Measurements from ENCODE around the gene ENSA. TPM values are rescaled to one million over a fixed set of nuclear protein-coding genes. Genes with fewer than 3 reads are reported as not detected.

ENSA gene
- total RNA-seq, 1 experiment from 2014 or later = 194 TPM

- H3K9me3 ChIP-seq (ENCODE audit: low read length) = no peaks in the 10 kb centered on the region
- no peak for DNase-seq
- H3K79me2 ChIP-seq (ENCODE audit: low read length) = peaks cover 88% of the 10 kb centered on the region
- H3K4me3 ChIP-seq (ENCODE audit: low read length) = peak overlapping the region; percentile 93
- H3F3A ChIP-seq (ENCODE audit: low read length, unreplicated experiment) = peaks cover 28% of the 10 kb centered on the region
- ChIA-PET POLR2A (ENCODE audit: unreplicated experiment) (interaction anchor here (0.7 to 1.4 kb wide), 3 partner anchors 11 to 53 kb away, joined by 3 to 6 read pairs (median 3); partner anchors contain the start of gene ENSA), CTCF (interaction anchor here (0.6 kb wide), 1 partner anchor 42 kb away, joined by 4 read pairs; no protein-coding TSS in a partner anchor)
- H3K4me2 ChIP-seq (ENCODE audit: low read length) = peak overlapping the region; percentile 92
- H3K9ac ChIP-seq (ENCODE audit: low read length) = peak overlapping the region; percentile 98
- H3K4me1 ChIP-seq (ENCODE audit: insufficient read depth, low read length) = peaks cover 31% of the 10 kb centered on the region
- no peak overlapping the region for H2AFZ ChIP-seq (ENCODE audit: low read length)
- no peak for ATAC-seq
- H3K9me2 ChIP-seq (replicated peaks; ENCODE audit: low read length) = no peaks in the 10 kb centered on the region
- peak overlapping the region; percentile 2 for H3K27ac ChIP-seq (ENCODE audit: low read length)
- peaks cover 68% of the 10 kb centered on the region for H3K36me3 ChIP-seq (ENCODE audit: low read depth, low read length)
- no peak for TF ChIP-seq EZH2 (IDR thresholded peaks at IDR 0.05; ENCODE audit: low read length, unreplicated experiment)
- TF ChIP-seq EZH2phosphoT487 (IDR thresholded peaks at IDR 0.05; ENCODE audit: borderline replicate concordance, low read length) = no peak
- no peak for TF ChIP-seq CTCF (conservative IDR thresholded peaks at IDR 0.05; ENCODE audit: low read depth, low read length)
- intact Hi-C loops (cut with micrococcal nuclease) = loop anchor here (5.0 kb wide), 1 partner anchor 237 kb away; no protein-coding TSS in a partner anchor
- H3K27me3 ChIP-seq (ENCODE audit: low read length) = no peaks in the 10 kb centered on the region
- BruUV-seq (replicated peaks) = no TSS peak
- peaks cover 64% of the 10 kb centered on the region for H4K20me1 ChIP-seq (ENCODE audit: low read length)
Measured at GRCh38 chr1:150575518-150576366, 53.7 kb downstream of the ENSA start.

- no peak for TF ChIP-seq CTCF (conservative IDR thresholded peaks at IDR 0.05; ENCODE audit: low read depth, low read length)
- no peak for TF ChIP-seq EZH2 (IDR thresholded peaks at IDR 0.05; ENCODE audit: low read length, unreplicated experiment)
- TF ChIP-seq EZH2phosphoT487 (IDR thresholded peaks at IDR 0.05; ENCODE audit: borderline replicate concordance, low read length) = no peak
- peaks cover 90% of the 10 kb centered on the region for H3K79me2 ChIP-seq (ENCODE audit: low read length)
- ATAC-seq (no peak), DNase-seq (no peak)
- intact Hi-C loops (cut with micrococcal nuclease) = loop anchor here (5.0 kb wide), 1 partner anchor 237 kb away; no protein-coding TSS in a partner anchor
- CTCF ChIA-PET = no interaction called here
- POLR2A ChIA-PET (ENCODE audit: unreplicated experiment) = interaction anchor here (0.5 kb wide), 1 partner anchor 335 kb away, joined by 9 read pairs; no protein-coding TSS in a partner anchor
- 0 out of 2 replicates have a peak overlapping the region, but pooled peaks have one; percentile 98 for H3K9ac ChIP-seq (ENCODE audit: low read length)
- H3K9me2 ChIP-seq (replicated peaks; ENCODE audit: low read length) = no peaks in the 10 kb centered on the region
- peak overlapping the region; percentile 92 for H3K4me2 ChIP-seq (ENCODE audit: low read length)
- no peaks in the 10 kb centered on the region for H3K27me3 ChIP-seq (ENCODE audit: low read length)
- peaks cover 68% of the 10 kb centered on the region for H3K36me3 ChIP-seq (ENCODE audit: low read depth, low read length)
- peak overlapping the region; percentile 93 for H3K4me3 ChIP-seq (ENCODE audit: low read length)
- peak overlapping the region; percentile 2 for H3K27ac ChIP-seq (ENCODE audit: low read length)
- H3F3A ChIP-seq (ENCODE audit: low read length, unreplicated experiment) = peaks cover 30% of the 10 kb centered on the region
- BruUV-seq (replicated peaks) = no TSS peak
- H4K20me1 ChIP-seq (ENCODE audit: low read length) = peaks cover 64% of the 10 kb centered on the region
- peaks cover 33% of the 10 kb centered on the region for H3K4me1 ChIP-seq (ENCODE audit: insufficient read depth, low read length)
- H2AFZ ChIP-seq (ENCODE audit: low read length) = no peak overlapping the region
- H3K9me3 ChIP-seq (ENCODE audit: low read length) = no peaks in the 10 kb centered on the region
Measured at GRCh38 chr1:150575072-150575489, 54.3 kb downstream of the ENSA start.
